Erythroblast (primary cell): ENCODE measurements around the gene ZBTB49.

Source experiments
- GATA1 ChIP-seq: IDR thresholded peaks from 2 replicates; pipeline ENCODE4 v1.6.1; 2011; ENCODE audit warnings: low read depth, mild to moderate bottlenecking, control low read depth, low read length, moderate library complexity
- POLR2A ChIP-seq: IDR thresholded peaks from 2 replicates; pipeline ENCODE4 v1.6.1; 2011; ENCODE audit warnings: mild to moderate bottlenecking, low read length

GRCh38 chr4:4358093-4358854, 68.2 kb downstream of the ZBTB49 start:
- no peak for TF ChIP-seq POLR2A
- TF ChIP-seq GATA1: no peak
